Measurements from ENCODE around the gene DYRK1A. TPM values are rescaled to one million over a fixed set of nuclear protein-coding genes. Genes with fewer than 3 reads are reported as not detected.

The DYRK1A gene
- total RNA-seq, 6 experiments from 2014 or later: 35.8 to 47.3 (median 42.5) TPM

DNA sequence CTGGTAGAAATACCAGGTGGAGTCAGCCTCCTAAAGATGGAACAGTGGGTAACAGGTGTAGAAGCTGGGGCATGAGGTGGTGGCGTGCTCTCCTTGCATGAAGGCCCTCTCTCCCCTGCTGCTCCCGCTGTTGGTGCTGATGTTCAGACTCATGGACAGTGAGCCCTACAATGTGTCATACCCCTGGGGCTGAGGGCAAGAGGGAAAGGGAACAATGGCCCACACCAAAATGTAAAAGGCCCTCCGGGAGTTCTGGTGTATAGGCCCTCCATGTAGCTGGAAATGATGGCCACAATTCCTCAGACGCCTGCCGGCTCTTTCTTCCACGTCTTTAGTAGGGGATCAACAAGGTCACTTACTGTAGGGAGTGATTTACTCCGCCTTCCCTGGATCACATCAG lies 194.9 kb downstream of the DYRK1A start:
- H3K4me1 Mint-ChIP-seq (ENCODE audit: low read depth): peaks cover 31% of the 10 kb centered on the region
- no peak for TF ChIP-seq CTCF (IDR thresholded peaks at IDR 0.05)
- H3K27ac Mint-ChIP-seq: no peak overlapping the region
- no peak overlapping the region for H3K4me3 Mint-ChIP-seq
- no peak for DNase-seq
- H3K36me3 Mint-ChIP-seq (ENCODE audit: low read depth): no peaks in the 10 kb centered on the region
- H3K27me3 Mint-ChIP-seq (ENCODE audit: insufficient read depth): peaks cover 7% of the 10 kb centered on the region
- no peaks in the 10 kb centered on the region for H3K9me3 Mint-ChIP-seq

- peaks cover 31% of the 10 kb centered on the region for H3K4me1 Mint-ChIP-seq (ENCODE audit: low read depth)
- peaks cover 5% of the 10 kb centered on the region for H3K27me3 Mint-ChIP-seq (ENCODE audit: insufficient read depth)
- no peak for DNase-seq
- no peak for TF ChIP-seq CTCF (IDR thresholded peaks at IDR 0.05)
- H3K9me3 Mint-ChIP-seq: no peaks in the 10 kb centered on the region
- peak overlapping the region; percentile 99 for H3K27ac Mint-ChIP-seq
- peak overlapping the region; percentile 91 for H3K4me3 Mint-ChIP-seq
- no peaks in the 10 kb centered on the region for H3K36me3 Mint-ChIP-seq (ENCODE audit: low read depth)
Observed at GRCh38 chr21:37561941-37562919, 195.7 kb downstream of the DYRK1A start.

DNA sequence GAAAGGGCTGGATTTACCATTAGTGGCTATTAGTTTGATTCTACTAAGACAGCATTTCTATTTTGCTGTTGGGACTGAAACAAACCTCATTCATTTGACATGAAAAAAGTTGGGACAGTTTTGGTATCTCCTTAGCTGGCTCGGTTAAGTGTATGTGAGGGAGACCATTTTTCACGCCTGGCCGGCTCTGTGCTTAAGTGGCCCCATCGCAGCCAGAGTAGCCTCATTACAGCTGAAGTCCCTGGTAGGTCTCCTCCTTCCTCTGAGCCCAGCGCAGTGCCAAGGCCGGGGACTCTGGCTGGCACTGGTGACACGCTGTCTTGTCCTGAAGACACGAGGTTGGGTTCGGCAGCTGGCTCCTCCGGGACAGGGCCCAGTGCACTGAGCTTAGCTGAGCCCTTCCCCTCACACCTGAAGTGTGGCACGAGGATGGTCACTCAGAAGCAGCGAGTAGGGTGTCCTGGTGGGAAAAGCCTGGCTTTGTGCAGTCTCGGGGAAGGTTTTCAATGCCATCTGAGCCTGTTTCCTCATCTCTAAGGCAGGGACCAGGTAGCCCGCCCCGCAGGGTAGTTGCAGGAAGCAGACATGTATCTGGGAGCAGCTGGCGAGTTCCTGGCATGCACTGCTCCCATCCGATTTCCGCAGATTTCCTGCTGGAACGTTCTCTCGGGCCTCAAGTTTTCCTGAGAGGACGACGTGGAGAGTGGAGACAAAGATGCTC lies 196.5 kb downstream of the DYRK1A start:
- Mint-ChIP-seq H3K27ac (peak overlapping the region; percentile 99), H3K4me1 (ENCODE audit: low read depth) (peaks cover 31% of the 10 kb centered on the region), H3K9me3 (no peaks in the 10 kb centered on the region), H3K27me3 (ENCODE audit: insufficient read depth) (peaks cover 1% of the 10 kb centered on the region), H3K36me3 (ENCODE audit: low read depth) (no peaks in the 10 kb centered on the region), H3K4me3 (peak overlapping the region; percentile 91)
- DNase-seq: no peak
- no peak for TF ChIP-seq CTCF (IDR thresholded peaks at IDR 0.05)

DNA sequence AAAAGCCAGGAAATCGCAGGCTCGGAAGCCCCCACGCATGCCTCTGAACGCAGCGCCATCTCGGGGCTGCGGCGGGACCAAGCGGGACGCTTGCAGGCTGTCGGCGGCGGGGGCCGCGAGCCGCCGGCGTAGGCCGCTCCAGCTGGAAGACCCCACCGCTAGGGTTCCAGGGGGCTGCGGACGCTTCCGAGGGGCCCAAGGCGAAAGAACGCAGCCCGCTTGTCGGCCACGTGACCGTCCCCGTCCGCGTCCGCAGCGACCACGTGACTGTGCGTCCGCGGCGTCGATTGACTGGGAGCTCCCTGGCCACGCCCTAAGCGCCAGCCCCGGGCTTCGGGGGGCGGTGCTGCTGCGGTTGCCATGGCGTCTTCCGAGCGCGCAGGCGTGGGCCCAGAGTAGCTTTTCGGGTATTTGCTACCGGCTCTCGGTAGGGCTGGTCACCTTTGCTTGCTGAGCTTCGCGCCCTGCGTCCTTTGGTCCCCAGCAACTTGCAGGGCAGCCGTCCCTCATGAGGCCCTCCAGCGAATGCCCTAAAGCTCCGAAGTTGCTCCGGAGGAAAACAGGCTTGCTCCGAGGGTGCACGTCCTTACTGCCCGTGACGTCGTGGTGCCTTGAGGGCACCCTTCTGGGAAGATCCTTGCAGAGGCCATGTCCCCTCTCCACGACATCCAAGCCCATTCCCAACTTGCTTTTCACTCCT lies 197.2 kb downstream of the DYRK1A start:
- peak; percentile 90 for DNase-seq
- peak; percentile 66 for TF ChIP-seq CTCF (IDR thresholded peaks at IDR 0.05)
- no peaks in the 10 kb centered on the region for H3K36me3 Mint-ChIP-seq (ENCODE audit: low read depth)
- H3K9me3 Mint-ChIP-seq: no peaks in the 10 kb centered on the region
- H3K27me3 Mint-ChIP-seq (ENCODE audit: insufficient read depth): peaks cover 1% of the 10 kb centered on the region
- H3K27ac Mint-ChIP-seq: peak overlapping the region; percentile 99
- H3K4me1 Mint-ChIP-seq (ENCODE audit: low read depth): peaks cover 31% of the 10 kb centered on the region
- H3K4me3 Mint-ChIP-seq: peak overlapping the region; percentile 91

DNA sequence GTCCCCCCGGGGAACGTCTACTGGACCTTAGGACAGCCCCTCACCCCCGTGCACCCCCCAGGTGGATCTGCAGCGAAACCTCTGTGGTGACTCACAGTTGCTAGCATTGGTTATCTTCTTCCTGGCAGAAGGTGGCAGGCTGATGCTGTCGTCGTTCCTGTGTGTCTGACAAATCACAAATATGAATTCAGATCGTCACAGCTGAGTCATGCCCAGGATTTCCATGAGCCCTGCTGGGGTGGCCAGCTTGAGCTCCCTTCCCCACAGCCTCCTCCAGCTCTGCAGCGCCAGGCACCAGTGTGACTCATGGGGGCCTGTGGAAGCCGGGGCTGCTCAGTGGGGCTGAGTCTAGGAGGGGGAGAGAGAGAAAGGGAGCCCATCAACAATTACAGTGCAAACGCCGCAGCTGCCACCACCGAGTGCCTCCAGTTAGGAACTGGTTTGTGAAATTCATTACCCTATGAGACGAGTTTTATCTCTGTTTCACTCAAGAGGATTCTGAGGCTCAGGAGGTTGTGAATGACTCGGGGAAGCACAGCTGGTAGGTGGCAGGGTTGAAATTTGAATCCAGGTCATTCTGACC lies 197.9 kb downstream of the DYRK1A start:
- 0 out of 2 replicates have a peak, but pooled peaks have one; percentile 6 for TF ChIP-seq CTCF (IDR thresholded peaks at IDR 0.05)
- Mint-ChIP-seq H3K4me1 (ENCODE audit: low read depth) (peaks cover 31% of the 10 kb centered on the region), H3K27ac (peak overlapping the region; percentile 99), H3K9me3 (no peaks in the 10 kb centered on the region), H3K27me3 (ENCODE audit: insufficient read depth) (peaks cover 1% of the 10 kb centered on the region; the same call in 1 of the 2 replicates), H3K36me3 (ENCODE audit: low read depth) (no peaks in the 10 kb centered on the region), H3K4me3 (peak overlapping the region; percentile 91)
- DNase-seq: peak; percentile 99

Measured in HFFc6 (cell line).